H9 (cell line): ENCODE measurements around the gene FAM24A. TPM values are rescaled to one million over a fixed set of nuclear protein-coding genes. Genes with fewer than 3 reads are reported as not detected.
"Not testable (repeated sequence)": the region's sequence is repeated elsewhere in the genome, so short reads cannot be mapped to it uniquely, and the experiment has no call there.

Experiments used
- DNase-seq: peaks from one replicate; pipeline ENCODE4 v3.0.0-alpha.2; 2017
- H2AFZ ChIP-seq: one replicate; pipeline ENCODE4 v1.6.1; 2013; ENCODE audit warnings: mild to moderate bottlenecking, low read length, control low read depth, moderate library complexity
- H2AK5ac ChIP-seq: 2 replicates; pipeline ENCODE4 v1.6.1; 2013; ENCODE audit warnings: low read length, control low read depth, mixed read lengths; ENCODE audit not compliant: insufficient read length
- H2BK120ac ChIP-seq: one replicate; pipeline ENCODE4 v1.6.1; 2013; ENCODE audit warnings: low read depth, mild to moderate bottlenecking, low read length, control low read depth, inconsistent platforms; ENCODE audit not compliant: poor library complexity, severe bottlenecking
- H2BK12ac ChIP-seq: 2 replicates; pipeline ENCODE4 v1.6.1; 2013; ENCODE audit warnings: low read length, control low read depth, mixed read lengths, low read depth; ENCODE audit not compliant: insufficient read length
- H2BK15ac ChIP-seq: 2 replicates; pipeline ENCODE4 v1.6.1; 2013; ENCODE audit warnings: low read depth, low read length, control low read depth
- H2BK20ac ChIP-seq: one replicate; pipeline ENCODE4 v1.6.1; 2013; ENCODE audit warnings: low read depth, mild to moderate bottlenecking, low read length, control low read depth, inconsistent platforms; ENCODE audit not compliant: poor library complexity, severe bottlenecking
- H2BK5ac ChIP-seq: 2 replicates; pipeline ENCODE4 v1.6.1; 2013; ENCODE audit warnings: low read length, control low read depth, mixed read lengths; ENCODE audit not compliant: insufficient read length
- H3K14ac ChIP-seq: 2 replicates; pipeline ENCODE4 v1.6.1; 2013; ENCODE audit warnings: low read length, control low read depth; ENCODE audit not compliant: insufficient read depth
- H3K18ac ChIP-seq: 2 replicates; pipeline ENCODE4 v1.6.1; 2013; ENCODE audit warnings: low read depth, mild to moderate bottlenecking, mixed read lengths, low read length, control low read depth; ENCODE audit not compliant: insufficient read length
- H3K23ac ChIP-seq: 2 replicates; pipeline ENCODE4 v1.6.1; 2013; ENCODE audit warnings: low read length, control low read depth, mixed read lengths, low read depth; ENCODE audit not compliant: insufficient read length
- H3K23me2 ChIP-seq: 2 replicates; pipeline ENCODE4 v1.6.1; 2013; ENCODE audit warnings: low read depth, mild to moderate bottlenecking, mixed read lengths, low read length, control low read depth; ENCODE audit not compliant: insufficient read length, poor library complexity, severe bottlenecking
- H3K27ac ChIP-seq: 2 replicates; pipeline ENCODE4 v1.5.1; 2013; ENCODE audit warnings: low read length, control low read depth, mixed read lengths, low read depth; ENCODE audit not compliant: insufficient read length
- H3K27me3 ChIP-seq: 2 replicates; pipeline ENCODE4 v1.6.1; 2013; ENCODE audit warnings: low read length, control low read depth, inconsistent platforms; ENCODE audit not compliant: insufficient read depth
- H3K4ac ChIP-seq: 2 replicates; pipeline ENCODE4 v1.6.1; 2013; ENCODE audit warnings: low read depth, mild to moderate bottlenecking, control low read depth, inconsistent platforms, low read length, moderate library complexity
- H3K4me1 ChIP-seq: 2 replicates; pipeline ENCODE4 v1.6.1; 2013; ENCODE audit warnings: low read length, control low read depth, inconsistent platforms; ENCODE audit not compliant: insufficient read depth
- H3K4me2 ChIP-seq: 2 replicates; pipeline ENCODE4 v1.6.1; 2013; ENCODE audit warnings: low read length, control low read depth, mixed read lengths; ENCODE audit not compliant: insufficient read length, insufficient read depth
- H3K56ac ChIP-seq: 2 replicates; pipeline ENCODE4 v1.6.1; 2013; ENCODE audit warnings: low read depth, mild to moderate bottlenecking, mixed read lengths, low read length, control low read depth; ENCODE audit not compliant: insufficient read length
- H3K79me1 ChIP-seq: 2 replicates; pipeline ENCODE4 v1.6.1; 2013; ENCODE audit warnings: low read depth, mild to moderate bottlenecking, moderate library complexity, low read length, control low read depth, inconsistent platforms; ENCODE audit not compliant: insufficient read depth, poor library complexity, severe bottlenecking
- H3K79me2 ChIP-seq: 2 replicates; pipeline ENCODE4 v1.6.1; 2013; ENCODE audit warnings: low read length, control low read depth, inconsistent platforms; ENCODE audit not compliant: insufficient read depth
- H3K9ac ChIP-seq: 2 replicates; pipeline ENCODE4 v1.6.1; 2013; ENCODE audit warnings: low read length, control low read depth, mixed read lengths; ENCODE audit not compliant: insufficient read length; ENCODE audit errors: extremely low read depth
- H3K9me3 ChIP-seq: one replicate; pipeline ENCODE4 v1.6.1; 2013; ENCODE audit warnings: low read depth, low read length, inconsistent platforms; ENCODE audit not compliant: control insufficient read depth
- H3T11ph ChIP-seq: one replicate; pipeline ENCODE4 v1.6.1; 2013; ENCODE audit warnings: mild to moderate bottlenecking, low read length, control low read depth, inconsistent platforms
- H4K20me1 ChIP-seq: one replicate; pipeline ENCODE4 v1.6.1; 2013; ENCODE audit not compliant: control insufficient read depth, insufficient read length, insufficient read depth
- H4K5ac ChIP-seq: 2 replicates; pipeline ENCODE4 v1.6.1; 2013; ENCODE audit warnings: low read depth, mild to moderate bottlenecking, mixed read lengths, low read length, control low read depth; ENCODE audit not compliant: insufficient read length
- H4K8ac ChIP-seq: replicated peaks from 2 replicates; pipeline ENCODE4 v1.6.1; 2013; ENCODE audit warnings: low read length, control low read depth, mixed read lengths, low read depth; ENCODE audit not compliant: insufficient read length
- H4K91ac ChIP-seq: 2 replicates; pipeline ENCODE4 v1.6.1; 2013; ENCODE audit warnings: low read depth, mild to moderate bottlenecking, moderate library complexity, mixed read lengths, low read length, control low read depth; ENCODE audit not compliant: insufficient read length
- H3K27ac Mint-ChIP-seq, 3 experiments: 2 replicates in 2 of 3; 3 replicates in 1 of 3; pipeline ENCODE4 v1.8.0; 2020 to 2021; ENCODE audit warnings: mixed read lengths in 3 of 3, mild to moderate bottlenecking in 1 of 3, moderate library complexity in 1 of 3
- H3K27me3 Mint-ChIP-seq: 2 replicates; pipeline ENCODE4 v1.8.0; 2021; ENCODE audit warnings: low read depth, mild to moderate bottlenecking, moderate library complexity, mixed read lengths
- H3K36me3 Mint-ChIP-seq, 3 experiments: 2 replicates in 2 of 3; 3 replicates in 1 of 3; pipeline ENCODE4 v1.8.0; 2020 to 2021; ENCODE audit warnings: low read depth in 3 of 3, mixed read lengths in 3 of 3; ENCODE audit not compliant: insufficient read depth in 1 of 3
- H3K4me1 Mint-ChIP-seq, 2 experiments: 2 replicates each; pipeline ENCODE4 v1.8.0; 2020; ENCODE audit warnings: mixed read lengths in 2 of 2
- H3K4me3 Mint-ChIP-seq, 2 experiments: 2 replicates in 1 of 2; 3 replicates in 1 of 2; pipeline ENCODE4 v1.8.0; 2020 to 2021; ENCODE audit warnings: mild to moderate bottlenecking in 2 of 2, mixed read lengths in 2 of 2, moderate library complexity in 1 of 2
- H3K9me3 Mint-ChIP-seq, 2 experiments: 2 replicates in 1 of 2; 3 replicates in 1 of 2; pipeline ENCODE4 v1.8.0; 2020; ENCODE audit warnings: mild to moderate bottlenecking in 2 of 2, mixed read lengths in 2 of 2, moderate library complexity in 1 of 2
- WGBS: extraction: QIAGEN DNeasy Blood & Tissue Kit; methylation state at CpG from one replicate; pipeline ENCODE4 v1.1.7; 2013; ENCODE audit warnings: missing lambda C conversion rate, low lambda C conversion rate, mixed read lengths; ENCODE audit not compliant: insufficient read length; ENCODE audit errors: extremely low coverage; 5-methylcytosine and 5-hydroxymethylcytosine counted together
- total RNA-seq: library from RNA; stranded (reverse); gene quantifications from 2 replicates; pipeline ENCODE4 v1.2.1, GENCODE V29; 2021

Gene FAM24A
- total RNA-seq, 1 experiment from 2014 or later: not detected

GRCh38 chr10:122868768-122869167, 41.6 kb upstream of the FAM24A start:
- H3K27ac ChIP-seq, H4K8ac ChIP-seq, H3K27me3 ChIP-seq, H3K4me3 Mint-ChIP-seq, H3K4me2 ChIP-seq, H4K5ac ChIP-seq, H4K91ac ChIP-seq, H2BK15ac ChIP-seq, H2BK5ac ChIP-seq, H3K4me1 ChIP-seq, H3K23ac ChIP-seq, H3K9ac ChIP-seq, H2BK120ac ChIP-seq, H3K9me3 ChIP-seq, H3K79me2 ChIP-seq, H3T11ph ChIP-seq, H3K27ac Mint-ChIP-seq, H3K4ac ChIP-seq, H3K56ac ChIP-seq, DNase-seq, H2BK20ac ChIP-seq, H3K14ac ChIP-seq, H2AK5ac ChIP-seq, H3K79me1 ChIP-seq, H3K27me3 Mint-ChIP-seq, H3K23me2 ChIP-seq, H4K20me1 ChIP-seq, H3K18ac ChIP-seq, H3K4me1 Mint-ChIP-seq, H2AFZ ChIP-seq, H2BK12ac ChIP-seq: not testable (repeated sequence)
- peaks cover 44 to 51% of the 10 kb centered on the region in 2 experiments for H3K9me3 Mint-ChIP-seq
- WGBS: no CpG with 5 or more reads among the region's 2 CpGs
- peaks cover 25 to 41% (median 26%) of the 10 kb centered on the region in 3 experiments for H3K36me3 Mint-ChIP-seq

GRCh38 chr10:122871947-122872346, 38.5 kb upstream of the FAM24A start:
- not testable (repeated sequence) for H2AK5ac ChIP-seq, H3K4me1 ChIP-seq, H4K5ac ChIP-seq, H4K20me1 ChIP-seq, H3K27me3 Mint-ChIP-seq, DNase-seq, H3K27me3 ChIP-seq, H3K4me3 Mint-ChIP-seq, H3K27ac Mint-ChIP-seq, H3K79me1 ChIP-seq, H3K56ac ChIP-seq, H2BK20ac ChIP-seq, H3K23ac ChIP-seq, H3K14ac ChIP-seq, H3K4me2 ChIP-seq, H2BK120ac ChIP-seq, H3K23me2 ChIP-seq, H3K4ac ChIP-seq, H3K9ac ChIP-seq, H3T11ph ChIP-seq, H3K18ac ChIP-seq, H4K91ac ChIP-seq, H4K8ac ChIP-seq, H2BK12ac ChIP-seq, H2BK15ac ChIP-seq, H3K27ac ChIP-seq, H2BK5ac ChIP-seq, H3K79me2 ChIP-seq, H3K9me3 ChIP-seq, H2AFZ ChIP-seq
- no CpG with 5 or more reads among the region's 2 CpGs for WGBS
- Mint-ChIP-seq H3K36me3 (peaks cover 16 to 32% (median 18%) of the 10 kb centered on the region in 3 experiments), H3K9me3 (peaks cover 31 to 36% of the 10 kb centered on the region in 2 experiments), H3K4me1 (peaks cover 36 to 38% of the 10 kb centered on the region in 2 experiments)
